Right atrium auricular region (tissue), 2 donors: ENCODE measurements around the gene ADGRE2. TPM values are rescaled to one million over a fixed set of nuclear protein-coding genes. Genes with fewer than 3 reads are reported as not detected.

Source experiments
- DNase-seq: peaks from one replicate; pipeline ENCODE4 v3.0.0-alpha.2; 2019; ENCODE audit warnings: low spot score
- H3K27ac ChIP-seq, 2 donors: fragments of 200-600 bp; sonication (generic); 1 replicate in 1 of 2; 2 replicates in 1 of 2; pipeline ENCODE4 v1.5.1; 2016 to 2019
- H3K27me3 ChIP-seq, 2 donors: fragments of 200-600 bp; sonication (generic); one replicate each; pipeline versions ENCODE4 v1.5.1 to v1.6.0; 2017 to 2019
- H3K36me3 ChIP-seq: fragments of 200-600 bp; sonication (generic); one replicate; pipeline ENCODE4 v1.5.1; 2016
- H3K4me1 ChIP-seq, 2 donors: fragments of 200-600 bp; sonication (generic); one replicate each; pipeline versions ENCODE4 v1.5.1 to v1.6.0; 2017 to 2019
- H3K4me3 ChIP-seq, 2 donors: fragments of 200-600 bp; sonication (generic); 1 replicate in 1 of 2; 2 replicates in 1 of 2; pipeline ENCODE4 v1.5.1; 2017 to 2019; ENCODE audit warnings: mild to moderate bottlenecking in 1 of 2, moderate library complexity in 1 of 2
- H3K9me3 ChIP-seq, 2 donors: fragments of 200-600 bp; sonication (generic); one replicate each; pipeline ENCODE4 v1.5.1; 2019
- CTCF ChIP-seq, 2 donors: fragments of 200-600 bp; sonication (generic); IDR thresholded peaks; one replicate each; pipeline ENCODE4 v1.5.1; 2019; ENCODE audit warnings: antibody characterized with exemption in 2 of 2
- total RNA-seq, 2 donors: library from RNA; depleted of rRNA; stranded (reverse); fragments of >200 nt; gene quantifications; one replicate each; pipeline ENCODE4 v1.1.0, GENCODE V29; 2016

ADGRE2 gene
- total RNA-seq, 2 donors from 2014 or later: 1.1 to 1.6 TPM

- Histone ChIP-seq H3K4me3 (no peak overlapping the region), H3K4me1 (peaks cover 0 to 16% of the 10 kb centered on the region in 2 donors), H3K9me3 (no peaks in the 10 kb centered on the region), H3K36me3 (no peaks in the 10 kb centered on the region), H3K27ac (no peak overlapping the region), H3K27me3 (no peaks in the 10 kb centered on the region)
- no peak for DNase-seq
- TF ChIP-seq CTCF (IDR thresholded peaks at IDR 0.05): peak in 1 of 2 donors; percentile 47
Measured at GRCh38 chr19:14686411-14686810, 91.9 kb downstream of the ADGRE2 start.

- Histone ChIP-seq H3K4me3 (no peak overlapping the region), H3K4me1 (no peaks in the 10 kb centered on the region), H3K9me3 (no peaks in the 10 kb centered on the region), H3K27me3 (no peaks in the 10 kb centered on the region), H3K36me3 (no peaks in the 10 kb centered on the region), H3K27ac (no peak overlapping the region)
- DNase-seq: no peak
- TF ChIP-seq CTCF (IDR thresholded peaks at IDR 0.05): no peak
Measured at GRCh38 chr19:14683439-14683838, 94.9 kb downstream of the ADGRE2 start.

Other genes starting within 250 kb of the ADGRE2 start
- 10 to 100 TPM; 60.3 to 63.9 TPM for gene TECR, start 249.0 kb downstream of the ADGRE2 start, total RNA-seq
- 100 to 1,000 TPM; 593 to 729 TPM for gene NDUFB7, start 206.5 kb downstream of the ADGRE2 start, total RNA-seq
- gene CLEC17A, start 195.5 kb downstream of the ADGRE2 start, total RNA-seq: not detected
- gene ADGRE3, start 103.7 kb downstream of the ADGRE2 start, total RNA-seq: not detected
- gene ZNF333, start 88.5 kb downstream of the ADGRE2 start, total RNA-seq: 10 to 100 TPM; 12.5 to 15.4 TPM
- not detected for gene OR7A5, start 56.6 kb upstream of the ADGRE2 start, total RNA-seq
- gene OR7C1, start 56.6 kb upstream of the ADGRE2 start, total RNA-seq: not detected
- not detected for gene OR7A10, start 70.4 kb upstream of the ADGRE2 start, total RNA-seq
- not detected for gene OR7A17, start 107.6 kb upstream of the ADGRE2 start, total RNA-seq
- not detected for gene OR7C2, start 162.9 kb upstream of the ADGRE2 start, total RNA-seq
- not detected for gene SLC1A6, start 201.3 kb upstream of the ADGRE2 start, total RNA-seq